Stimulated activated CD4-positive, alpha-beta T cell treated with anti-CD3 and anti-CD28 coated beads, Interleukin-2, amount 100 ng/mL, for 48 hours (primary cell): ENCODE data around the gene ZNF2.

Source experiments
- DNase-seq, 2 donors: peaks; one replicate each; pipeline ENCODE4 v3.0.0-alpha.2; 2020

The ZNF2 gene

DNA sequence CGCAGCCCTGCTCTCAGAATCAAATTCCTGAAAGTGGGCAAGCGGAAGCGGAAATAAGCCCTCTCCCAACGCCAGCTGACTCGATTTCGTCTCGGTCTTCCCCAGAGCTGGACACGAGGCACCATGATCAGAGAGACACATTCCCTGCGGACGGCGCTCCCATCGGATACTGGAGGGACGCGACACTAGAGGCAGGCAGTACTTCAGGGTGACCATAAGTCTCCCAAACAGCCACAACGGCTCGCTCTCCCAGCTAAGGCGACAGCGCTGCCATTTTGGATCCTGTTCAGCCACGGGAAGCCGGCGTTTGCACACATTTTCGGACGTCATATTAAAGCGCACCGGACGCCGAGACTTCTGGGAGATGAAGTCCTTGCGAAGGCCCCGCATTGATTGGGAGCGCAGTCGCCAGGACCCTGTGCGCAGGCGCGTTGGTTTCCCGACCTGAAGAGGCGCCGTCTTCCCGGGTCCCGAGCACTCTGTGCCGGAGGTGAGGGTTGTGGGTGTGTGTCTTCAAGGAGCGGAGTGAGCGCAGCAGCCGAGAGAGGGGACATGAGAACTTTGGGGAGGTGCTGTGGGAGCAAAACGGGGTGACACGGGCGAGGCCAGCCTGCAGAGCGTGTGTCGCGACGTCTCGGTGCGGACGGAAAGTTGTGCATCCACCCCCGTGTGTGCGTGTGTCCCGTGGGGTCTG is at the start of gene ZNF2:
Gene ZNF2 (plus strand): TSS at position 439 of the 694 bp plus-strand sequence. CDS start 10,418 bp downstream, outside the sequence.
- DNase-seq, result peak; percentile 91

GRCh38 chr2:95121093-95121406 is 44.6 kb upstream of the ZNF2 start:
- DNase-seq, result no peak

GRCh38 chr2:95121407-95122196 is 44.0 kb upstream of the ZNF2 start, which contains the start of gene MRPS5:
MRPS5 (minus strand) TSS chr2:95121808; CDS start chr2:95121791, 17 bp downstream.
- DNase-seq, result peak; percentile 88 to 93

- DNase-seq, result no peak
Measured at GRCh38 chr2:95122197-95122551, 43.4 kb upstream of the ZNF2 start.

DNA sequence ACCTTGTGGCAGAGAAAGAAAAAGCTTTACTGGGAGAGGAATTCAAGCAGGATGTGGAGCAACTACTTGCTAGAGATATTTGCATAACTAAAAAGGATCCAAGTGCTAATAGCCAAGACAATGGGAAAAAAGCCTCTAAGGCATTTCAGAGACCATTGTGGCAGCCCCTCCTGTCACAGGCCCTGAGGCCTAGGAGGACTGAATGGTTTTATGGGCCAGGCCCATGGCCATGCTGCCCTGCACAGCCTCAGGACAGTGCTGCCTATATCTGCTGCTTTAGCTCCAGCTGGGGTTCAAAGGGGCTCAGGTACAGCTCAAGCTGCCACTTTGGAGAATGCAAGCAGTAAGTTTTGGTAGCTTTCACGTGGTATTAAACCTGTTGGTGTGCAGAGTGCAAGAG is 26.9 kb upstream of the ZNF2 start:
- DNase-seq, result no peak

DNA sequence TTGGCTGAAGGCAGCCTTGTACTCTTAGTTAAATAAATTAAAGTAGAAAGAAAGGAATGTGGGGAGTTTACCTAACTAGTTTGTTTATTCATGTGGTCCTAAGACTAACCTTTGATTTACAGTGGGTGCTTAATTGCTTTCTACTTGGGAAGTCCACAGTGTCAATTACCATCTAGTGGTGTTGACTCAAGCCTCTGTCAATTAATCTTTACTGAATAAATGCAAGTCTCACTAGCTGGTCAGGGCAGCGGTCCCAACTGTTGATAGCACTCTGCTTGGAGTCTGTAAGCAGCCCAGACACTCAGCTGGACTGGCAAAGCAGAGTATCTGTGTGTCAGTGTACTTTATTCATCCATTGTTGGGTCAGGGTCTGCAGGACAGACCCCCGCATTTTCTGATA is 21.8 kb upstream of the ZNF2 start:
- DNase-seq, result no peak

GRCh38 chr2:95149397-95149984 is 16.1 kb upstream of the ZNF2 start:
- DNase-seq, result no peak

- DNase-seq, result no peak
Measured at GRCh38 chr2:95158441-95158840, 7.2 kb upstream of the ZNF2 start.

- peak; percentile 18 to 26 for DNase-seq
Measured at GRCh38 chr2:95158891-95159619, 6.6 kb upstream of the ZNF2 start.

DNA sequence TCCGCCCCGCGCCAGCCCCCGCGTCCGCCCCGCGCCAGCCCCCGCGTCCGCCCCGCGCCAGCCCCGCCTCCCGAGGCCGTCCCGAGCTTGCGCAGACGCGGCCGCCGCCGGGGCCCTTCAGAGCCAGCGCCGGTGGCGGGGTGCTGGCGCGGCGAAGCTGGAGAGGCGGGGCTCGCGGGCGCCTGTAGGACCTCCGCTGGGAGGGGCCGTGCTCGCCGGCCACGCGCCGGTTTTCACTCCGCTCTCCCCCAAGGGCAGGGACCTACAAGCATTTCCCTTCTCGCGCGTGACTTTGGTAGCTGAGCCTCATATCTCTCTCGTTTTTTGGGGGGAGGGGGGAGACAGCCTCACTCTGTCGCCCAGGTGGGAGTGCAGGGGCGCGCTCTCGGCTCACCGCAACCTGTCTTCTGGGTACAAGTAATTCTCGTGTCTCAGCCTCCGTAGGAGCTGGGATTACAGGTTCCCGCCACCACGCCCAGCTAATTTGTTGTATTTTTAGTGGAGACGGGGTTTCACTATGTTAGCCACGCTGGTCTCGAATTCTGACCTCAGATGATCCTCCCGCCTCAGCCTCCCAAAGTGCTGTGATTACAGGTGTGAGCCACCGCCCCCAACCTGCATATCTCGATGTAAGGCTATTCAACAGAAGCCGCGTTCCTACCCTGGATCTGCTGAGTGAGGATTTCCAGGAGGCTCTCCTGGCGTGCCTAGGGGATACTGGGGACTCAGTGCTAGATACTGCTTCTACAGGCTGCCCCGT is 5.7 kb upstream of the ZNF2 start, which contains the start of gene ZNF514:
Gene ZNF514 (minus strand): TSS at position 159 of the 760 bp plus-strand sequence. CDS start 6,595 bp downstream, outside the sequence.
- peak; percentile 58 to 62 for DNase-seq

DNA sequence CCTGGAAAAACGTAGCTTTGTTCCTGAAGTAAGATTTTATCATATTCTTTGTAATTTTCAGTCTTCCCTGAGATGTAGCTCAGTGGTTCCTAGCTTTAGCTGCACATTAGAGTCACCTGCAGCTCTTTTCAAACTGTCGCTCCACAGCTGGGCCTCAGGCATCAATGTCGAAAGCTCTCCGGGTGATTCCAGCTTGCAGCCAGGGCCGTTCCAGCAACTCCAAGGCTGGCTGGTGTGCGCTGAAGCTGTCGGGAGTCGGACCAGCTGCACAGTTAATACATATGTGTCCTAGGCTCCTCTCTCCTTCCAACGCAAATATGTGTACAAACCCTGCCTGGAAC is 609 bp upstream of the ZNF2 start:
- no peak for DNase-seq

DNA sequence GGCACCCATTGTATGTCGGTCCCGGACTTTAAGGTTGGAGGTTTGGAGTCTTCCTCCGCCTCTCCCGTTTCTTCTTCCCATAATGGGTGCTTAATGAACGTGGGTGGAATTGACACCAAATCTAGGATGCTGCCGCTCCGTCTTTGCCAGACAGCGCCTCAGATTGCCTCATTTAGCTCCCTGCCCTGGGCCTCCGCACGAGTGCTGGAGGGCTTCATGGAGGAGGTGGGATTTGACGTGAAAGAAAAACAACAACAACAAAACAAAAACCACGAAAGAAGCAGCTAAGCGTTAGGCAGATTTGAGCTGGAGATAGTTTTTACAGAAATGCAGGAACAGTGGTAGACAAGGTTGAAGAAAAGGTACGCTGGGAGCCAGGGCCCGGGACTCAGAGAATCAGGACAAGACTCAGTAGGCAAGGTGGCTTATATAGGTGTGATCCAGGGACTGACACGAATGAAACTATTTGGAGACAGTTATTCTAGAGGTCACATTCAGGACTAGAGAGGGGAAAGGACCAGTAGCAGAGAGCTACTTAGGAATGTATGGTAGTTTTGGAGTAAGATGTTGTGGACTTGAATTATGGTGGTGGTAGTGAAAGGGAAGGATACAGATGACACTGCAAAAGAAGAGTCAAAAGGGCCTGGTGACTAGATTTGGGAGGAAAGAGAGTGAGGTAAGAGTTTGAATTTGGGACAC is 605 bp downstream of the ZNF2 start:
- DNase-seq, result no peak

DNA sequence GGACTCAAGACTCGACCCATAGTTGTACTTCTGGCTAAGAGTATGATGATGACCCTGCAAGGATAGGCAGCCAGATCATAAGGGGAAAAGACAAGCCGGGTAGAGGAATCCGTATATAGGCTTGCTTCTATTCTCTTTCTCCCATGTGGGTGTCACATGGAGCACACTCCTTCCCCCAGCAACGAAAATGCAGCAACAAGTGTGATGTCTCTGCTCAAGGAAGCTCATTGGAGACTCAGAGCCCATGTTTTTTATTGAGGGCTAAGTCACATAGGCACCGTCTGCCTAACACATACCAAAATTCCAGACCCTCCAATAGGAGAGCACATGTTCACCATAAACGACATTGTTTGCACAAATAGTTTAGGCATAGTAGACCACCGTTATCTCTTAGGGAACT is 6.3 kb downstream of the ZNF2 start:
- no peak for DNase-seq

DNA sequence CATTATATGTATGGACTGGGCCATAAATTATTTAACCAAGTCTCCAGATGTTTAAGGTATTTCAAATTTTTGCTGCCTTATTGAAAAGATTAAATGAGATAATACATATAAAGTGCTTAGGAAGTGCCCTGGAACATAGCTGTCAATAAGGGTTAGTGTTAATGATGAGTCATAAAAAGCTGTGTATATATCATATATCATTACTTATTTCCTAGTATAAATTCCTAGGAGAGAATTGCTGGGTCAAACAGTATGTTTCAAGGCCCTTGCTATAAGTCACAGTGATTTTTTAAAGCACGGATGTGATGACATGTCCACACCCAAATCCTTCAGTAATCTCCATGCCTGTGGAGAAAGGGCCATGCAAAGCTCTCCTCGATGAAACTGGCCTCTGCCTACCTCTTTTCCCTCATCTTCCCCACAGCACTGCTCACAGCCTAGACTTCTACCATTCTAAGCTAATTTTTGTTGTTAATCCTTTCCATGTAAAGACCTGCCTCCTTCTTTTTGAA is 8.5 kb downstream of the ZNF2 start:
- DNase-seq, result no peak

DNA sequence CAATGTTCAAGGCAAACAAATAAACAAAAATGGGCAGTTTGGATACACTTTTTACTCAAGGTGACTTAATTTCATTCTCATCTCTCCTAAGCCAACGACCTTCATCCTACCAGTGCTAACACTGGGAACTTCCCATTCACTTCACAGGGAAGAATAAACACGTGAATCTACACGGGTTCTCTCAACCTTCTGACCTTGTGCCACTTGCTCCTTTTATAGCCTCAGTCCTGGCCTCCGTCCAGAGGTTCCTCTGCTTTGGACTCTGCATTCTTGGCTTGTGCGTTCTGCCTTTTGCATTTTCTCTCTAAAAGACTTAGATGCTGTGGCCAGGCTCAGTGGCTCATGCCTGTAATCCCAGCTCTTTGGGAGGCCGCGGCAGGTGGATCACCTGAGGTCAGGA is 13.8 kb downstream of the ZNF2 start:
- DNase-seq, result no peak

DNA sequence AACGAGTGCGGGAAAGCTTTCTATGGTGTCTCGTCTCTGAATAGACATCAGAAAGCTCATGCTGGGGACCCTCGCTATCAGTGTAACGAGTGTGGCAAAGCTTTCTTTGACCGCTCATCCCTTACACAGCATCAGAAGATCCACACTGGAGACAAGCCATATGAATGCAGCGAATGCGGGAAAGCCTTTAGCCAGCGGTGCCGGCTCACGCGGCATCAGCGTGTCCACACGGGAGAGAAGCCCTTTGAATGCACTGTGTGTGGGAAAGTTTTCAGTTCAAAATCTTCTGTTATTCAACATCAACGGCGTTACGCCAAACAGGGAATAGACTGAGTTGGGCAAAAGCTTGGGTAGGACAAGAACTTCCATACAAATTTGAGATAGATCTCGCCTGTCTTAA is 16.2 kb downstream of the ZNF2 start:
- DNase-seq, result no peak

DNA sequence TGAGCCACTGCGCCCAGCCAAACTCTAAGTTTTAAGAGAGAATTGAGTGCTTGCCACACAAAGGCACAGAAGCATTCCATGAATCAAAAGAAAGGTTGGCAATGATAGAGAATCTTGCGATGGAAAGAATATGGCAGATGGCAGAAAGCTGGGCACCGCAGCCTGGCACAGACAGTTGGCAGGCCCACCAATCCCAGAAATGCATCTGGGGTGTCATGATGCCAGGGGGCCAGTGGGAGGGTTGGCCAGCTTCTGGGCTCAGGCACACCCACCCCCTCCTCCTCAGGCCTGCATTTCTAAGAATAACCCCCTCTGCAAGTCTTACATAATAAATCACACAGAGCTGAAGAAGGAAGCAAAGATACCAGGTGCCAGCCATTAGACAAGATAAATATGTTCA is 19.6 kb downstream of the ZNF2 start:
- DNase-seq, result no peak

GRCh38 chr2:95185973-95186372 is 20.4 kb downstream of the ZNF2 start:
- DNase-seq, result no peak

- peak; percentile 45 to 48 for DNase-seq
Measured at GRCh38 chr2:95192956-95193355, 27.3 kb downstream of the ZNF2 start.

GRCh38 chr2:95203911-95204310 is 38.3 kb downstream of the ZNF2 start:
- no peak for DNase-seq

- DNase-seq, result no peak
Measured at GRCh38 chr2:95204396-95204795, 38.8 kb downstream of the ZNF2 start.

DNA sequence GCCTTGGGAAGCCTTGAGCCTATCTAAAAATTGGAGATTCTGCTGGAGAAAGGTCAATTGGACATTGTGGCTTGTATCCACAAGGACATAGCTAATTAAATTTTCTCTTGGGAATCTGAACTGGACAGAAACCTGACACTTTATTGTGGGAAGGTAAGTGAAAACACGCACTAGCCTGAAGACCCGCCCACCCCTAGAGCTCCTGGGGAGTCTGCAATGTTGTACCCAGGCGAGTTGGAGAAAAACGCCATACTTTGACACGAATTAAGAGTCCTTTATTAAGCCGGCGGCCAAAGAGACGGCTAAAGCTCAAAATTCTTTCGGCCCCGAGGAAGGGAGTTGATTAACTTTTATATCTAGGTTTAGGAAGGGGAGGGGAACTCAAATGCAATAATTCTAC is 40.5 kb downstream of the ZNF2 start:
- no peak for DNase-seq
